Kidney (tissue), 14 donors: ENCODE measurements around the gene IGLL5. TPM values are rescaled to one million over a fixed set of nuclear protein-coding genes. Genes with fewer than 3 reads are reported as not detected.

Experiments used
- DNase-seq, 5 donors: peaks; one replicate each; pipeline ENCODE4 v3.0.0-alpha.2; 2013 to 2020
- FAIRE-seq: peaks from 2 replicates; lab custom pipeline; 2012; peaks lifted over from hg19 to GRCh38; lab: Jason Lieb, UNC
- H3K27ac ChIP-seq, 2 donors: one replicate each; pipeline ENCODE4 v1.7.0; 2013; ENCODE audit warnings: low read depth in 2 of 2, low read length in 2 of 2, inconsistent platforms in 1 of 2
- H3K27me3 ChIP-seq: one replicate; pipeline ENCODE4 v1.7.1; 2013; ENCODE audit warnings: low read length, inconsistent platforms; ENCODE audit not compliant: control insufficient read depth, insufficient read depth
- H3K36me3 ChIP-seq, 3 donors: one replicate each; pipeline versions ENCODE4 v1.7.0 to v1.7.1; 2013; ENCODE audit warnings: low read length in 3 of 3, control low read depth in 1 of 3, inconsistent platforms in 1 of 3; ENCODE audit not compliant: insufficient read depth in 3 of 3, control insufficient read depth in 2 of 3
- H3K4me1 ChIP-seq, 3 donors: one replicate each; pipeline versions ENCODE4 v1.7.0 to v1.7.1; 2013; ENCODE audit warnings: low read length in 3 of 3, inconsistent platforms in 1 of 3, low read depth in 1 of 3; ENCODE audit not compliant: control insufficient read depth in 2 of 3, insufficient read depth in 2 of 3
- H3K4me3 ChIP-seq, 3 donors: one replicate each; pipeline versions ENCODE4 v1.7.0 to v1.8.1; 2013; ENCODE audit warnings: low read length in 3 of 3, control low read depth in 1 of 3, inconsistent platforms in 1 of 3
- H3K9ac ChIP-seq, 3 donors: one replicate each; pipeline versions ENCODE4 v1.7.0 to v1.7.1; 2013; ENCODE audit warnings: low read length in 3 of 3, control low read depth in 1 of 3, inconsistent platforms in 1 of 3
- H3K9me3 ChIP-seq, 3 donors: one replicate each; pipeline versions ENCODE4 v1.7.0 to v1.7.1; 2013; ENCODE audit warnings: low read length in 3 of 3, control low read depth in 1 of 3, inconsistent platforms in 1 of 3; ENCODE audit not compliant: control insufficient read depth in 2 of 3, insufficient read depth in 1 of 3
- CTCF ChIP-seq: IDR thresholded peaks from 3 replicates; pipeline ENCODE4 v1.5.1; 2012; ENCODE audit warnings: mild to moderate bottlenecking, moderate library complexity, borderline replicate concordance; ENCODE audit not compliant: insufficient read depth; ENCODE audit errors: extremely low read depth
- intact Hi-C: fragments of 100-400 bp; cut with DNase I; formaldehyde crosslinking; loops from one replicate; pipeline ENCODE4 v1.11.1; 2022
- polyA plus RNA-seq: library from polyadenylated mRNA; stranded (reverse); fragments of 350-450 nt; fragmentation: Illumina TruSeq; extraction: RNeasy Lipid Tissue Mini Kit (QIAGEN cat#74804); gene quantifications from one replicate; pipeline ENCODE4 v1.2.3, GENCODE V29; 2014; ENCODE audit warnings: low read depth, low replicate concordance; ENCODE audit not compliant: insufficient read depth
- total RNA-seq: library from RNA; stranded (reverse); fragmentation: NEBNext Ultra II Directional; extraction: Animal tissue kit (Norgen Biotek cat#: 25700); gene quantifications from one replicate; pipeline ENCODE4 v1.2.1, GENCODE V29; 2021
- donor health status: control.
- donor health status: control.
- donor health status: control.
- donor health status: control.
- donor health status: control.
- donor health status: DM: yes; HTN: yes; CAD: no.
- donor health status: Normal renal cell carcinoma (clear cell type).

IGLL5 gene
- total and polyA plus RNA-seq, 2 donors from 2014 or later, result 1.9 to 103 TPM

- Histone ChIP-seq H3K27me3 (no peaks in the 10 kb centered on the region), H3K9ac (no peak overlapping the region), H3K9me3 (no peaks in the 10 kb centered on the region), H3K36me3 (no peaks in the 10 kb centered on the region), H3K4me1 (no peaks in the 10 kb centered on the region), H3K27ac (no peak overlapping the region), H3K4me3 (no peak overlapping the region)
- no peak for TF ChIP-seq CTCF
- intact Hi-C loops, result no loop called here
- DNase-seq (no peak), FAIRE-seq (no peak)
Observed at GRCh38 chr22:22840780-22841179, 46.8 kb upstream of the IGLL5 start.

DNA sequence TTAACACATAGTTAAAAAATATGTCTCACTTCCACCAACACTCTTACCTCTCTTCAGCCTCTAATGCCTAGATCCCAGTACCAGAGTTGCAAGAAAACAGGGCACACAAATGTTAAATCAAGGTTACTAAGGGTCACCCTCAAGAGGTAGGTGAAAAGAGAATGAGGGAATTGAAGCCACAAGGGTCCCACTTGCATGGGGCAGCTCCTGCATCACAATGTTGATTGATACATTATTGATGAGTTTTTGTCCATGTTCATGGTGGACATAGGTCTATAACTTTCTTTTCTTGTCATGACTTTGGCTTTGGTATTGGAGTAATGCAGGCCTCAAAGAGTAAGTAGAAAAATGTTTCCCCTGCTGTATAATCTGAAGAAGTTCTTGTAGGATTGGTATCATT is 46.0 kb upstream of the IGLL5 start:
- no peak for TF ChIP-seq CTCF
- no peak overlapping the region for H3K4me3 ChIP-seq
- no peak overlapping the region for H3K9ac ChIP-seq
- intact Hi-C loops, result no loop called here
- FAIRE-seq, result no peak
- H3K9me3 ChIP-seq, result no peaks in the 10 kb centered on the region
- no peaks in the 10 kb centered on the region for H3K36me3 ChIP-seq
- H3K27ac ChIP-seq, result no peak overlapping the region
- no peaks in the 10 kb centered on the region for H3K27me3 ChIP-seq
- no peak for DNase-seq
- no peaks in the 10 kb centered on the region for H3K4me1 ChIP-seq

DNA sequence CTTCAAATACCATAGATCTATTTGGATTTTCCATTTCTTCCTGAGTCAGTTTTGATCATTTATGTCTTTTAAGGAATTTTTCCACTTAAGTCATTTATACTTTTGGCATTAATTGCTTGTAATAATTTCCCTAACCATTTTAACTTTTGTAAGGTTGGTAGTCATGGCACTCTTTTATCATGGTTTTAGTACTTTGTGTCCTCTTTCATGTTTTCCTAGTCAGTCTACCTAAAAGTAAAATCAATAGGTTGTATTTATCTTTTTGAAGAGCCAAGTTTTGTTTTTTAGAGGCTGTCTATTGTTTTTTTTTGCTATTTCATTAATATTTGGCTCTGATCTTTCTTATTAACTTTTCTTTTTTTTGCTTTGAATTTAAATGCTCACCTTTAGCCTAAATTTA is 45.5 kb upstream of the IGLL5 start:
- H3K27me3 ChIP-seq, result no peaks in the 10 kb centered on the region
- no peak overlapping the region for H3K4me3 ChIP-seq
- TF ChIP-seq CTCF, result no peak
- no peaks in the 10 kb centered on the region for H3K9me3 ChIP-seq
- no peak overlapping the region for H3K27ac ChIP-seq
- FAIRE-seq (no peak), DNase-seq (no peak)
- H3K9ac ChIP-seq, result no peak overlapping the region
- intact Hi-C loops, result no loop called here
- H3K36me3 ChIP-seq, result no peaks in the 10 kb centered on the region
- no peaks in the 10 kb centered on the region for H3K4me1 ChIP-seq

- no peak for TF ChIP-seq CTCF
Observed at GRCh38 chr22:22843848-22844247, 43.8 kb upstream of the IGLL5 start.

More at GRCh38 chr22:22843848-22844247, 43.8 kb upstream of the IGLL5 start:
- FAIRE-seq, result no peak
- intact Hi-C loops, result no loop called here
- Histone ChIP-seq H3K4me3 (no peak overlapping the region), H3K36me3 (no peaks in the 10 kb centered on the region), H3K9ac (no peak overlapping the region), H3K4me1 (no peaks in the 10 kb centered on the region), H3K27ac (no peak overlapping the region), H3K9me3 (no peaks in the 10 kb centered on the region), H3K27me3 (no peaks in the 10 kb centered on the region)
- no peak for DNase-seq
